Naive B cell (primary cell): Measurements from ENCODE around the gene THBD. TPM values are rescaled to one million over a fixed set of nuclear protein-coding genes. Genes with fewer than 3 reads are reported as not detected.
A peak's percentile ranks its signal among the peaks of the same experiment; 100 is the strongest.

Source experiments
- ATAC-seq, 2 donors: fragments of 150-1000 bp; cut with Tn5 transposase; 2 replicates each; pipeline ENCODE4 v1.10.0; 2021; ENCODE audit warnings: low read depth in 2 of 2, mild to moderate bottlenecking in 2 of 2, moderate library complexity in 2 of 2
- DNase-seq: peaks from one replicate; pipeline ENCODE4 v3.0.0; 2022
- H3K27ac Mint-ChIP-seq, 6 donors: one replicate each; pipeline ENCODE4 v1.8.0; 2020 to 2022; ENCODE audit warnings: mild to moderate bottlenecking in 6 of 6, mixed read lengths in 6 of 6, moderate library complexity in 5 of 6, inconsistent platforms in 2 of 6
- H3K27me3 Mint-ChIP-seq, 3 donors: one replicate each; pipeline ENCODE4 v1.8.0; 2021 to 2022; ENCODE audit warnings: mixed read lengths in 3 of 3, mild to moderate bottlenecking in 1 of 3
- H3K36me3 Mint-ChIP-seq, 2 donors: one replicate each; pipeline ENCODE4 v1.8.0; 2020 to 2022; ENCODE audit warnings: mixed read lengths in 2 of 2, inconsistent platforms in 1 of 2, mild to moderate bottlenecking in 1 of 2
- H3K4me1 Mint-ChIP-seq, 3 donors: one replicate each; pipeline ENCODE4 v1.8.0; 2020 to 2022; ENCODE audit warnings: mixed read lengths in 3 of 3, inconsistent platforms in 1 of 3, mild to moderate bottlenecking in 1 of 3, moderate library complexity in 1 of 3
- H3K4me3 Mint-ChIP-seq, 8 donors: one replicate each; pipeline ENCODE4 v1.8.0; 2020 to 2022; ENCODE audit warnings: mild to moderate bottlenecking in 8 of 8, mixed read lengths in 8 of 8, moderate library complexity in 8 of 8, inconsistent platforms in 2 of 8
- H3K9me3 Mint-ChIP-seq, 7 donors: one replicate each; pipeline ENCODE4 v1.8.0; 2020 to 2022; ENCODE audit warnings: mixed read lengths in 7 of 7, mild to moderate bottlenecking in 5 of 7, inconsistent platforms in 2 of 7, moderate library complexity in 1 of 7
- polyA plus RNA-seq, 6 donors: library from polyadenylated mRNA; unstranded; fragments of 300-500 nt; fragmentation: Illumina TruSeq; gene quantifications; one replicate each; pipeline ENCODE4 v1.2.3, GENCODE V29; 2021; ENCODE audit warnings: low read depth in 6 of 6

THBD gene
- polyA plus RNA-seq, 6 donors from 2014 or later, result 0.19 TPM; not detected in 5

- Mint-ChIP-seq H3K27me3 (peaks cover 5 to 33% (median 16%) of the 10 kb centered on the region in 3 donors), H3K9me3 (peaks cover 0 to 1% (median 0%) of the 10 kb centered on the region in 7 donors), H3K27ac (no peak overlapping the region), H3K36me3 (no peaks in the 10 kb centered on the region), H3K4me3 (no peak overlapping the region), H3K4me1 (peaks cover 7 to 18% (median 16%) of the 10 kb centered on the region in 3 donors)
- no peak for DNase-seq
- ATAC-seq, result no peak
Measured at GRCh38 chr20:23090878-23091277, 41.4 kb upstream of the THBD start.

- no peak for ATAC-seq
- Mint-ChIP-seq H3K4me3 (no peak overlapping the region), H3K9me3 (peaks cover 0 to 1% (median 0%) of the 10 kb centered on the region in 7 donors), H3K27ac (no peak overlapping the region), H3K36me3 (no peaks in the 10 kb centered on the region), H3K27me3 (peaks cover 5 to 27% (median 16%) of the 10 kb centered on the region in 3 donors), H3K4me1 (peaks cover 7 to 18% (median 16%) of the 10 kb centered on the region in 3 donors)
- no peak for DNase-seq
Measured at GRCh38 chr20:23090147-23090546, 40.7 kb upstream of the THBD start.

GRCh38 chr20:23088866-23089265, 39.4 kb upstream of the THBD start:
- Mint-ChIP-seq H3K27me3 (peaks cover 5 to 18% (median 16%) of the 10 kb centered on the region in 3 donors), H3K4me3 (no peak overlapping the region)

GRCh38 chr20:23087587-23088251, 38.2 kb upstream of the THBD start:
- Mint-ChIP-seq H3K36me3 (no peaks in the 10 kb centered on the region), H3K9me3 (peaks cover 0 to 1% (median 0%) of the 10 kb centered on the region in 7 donors), H3K4me3 (peak overlapping the region in 1 of 8 donors; percentile 64), H3K27ac (no peak overlapping the region), H3K27me3 (peaks cover 0 to 16% (median 11%) of the 10 kb centered on the region in 3 donors), H3K4me1 (peaks cover 7 to 18% (median 16%) of the 10 kb centered on the region in 3 donors)
- DNase-seq (no peak), ATAC-seq (no peak)

More at GRCh38 chr20:23088866-23089265, 39.4 kb upstream of the THBD start:
- Mint-ChIP-seq H3K36me3 (no peaks in the 10 kb centered on the region), H3K9me3 (peaks cover 0 to 1% (median 0%) of the 10 kb centered on the region in 7 donors), H3K4me1 (peaks cover 7 to 18% (median 16%) of the 10 kb centered on the region in 3 donors), H3K27ac (no peak overlapping the region)
- ATAC-seq, result no peak
- DNase-seq, result no peak

GRCh38 chr20:23086931-23087411, 37.5 kb upstream of the THBD start:
- Mint-ChIP-seq H3K27me3 (peaks cover 0 to 16% (median 11%) of the 10 kb centered on the region in 3 donors), H3K4me3 (no peak overlapping the region), H3K27ac (no peak overlapping the region), H3K36me3 (no peaks in the 10 kb centered on the region), H3K4me1 (peaks cover 7 to 18% (median 16%) of the 10 kb centered on the region in 3 donors), H3K9me3 (peaks cover 0 to 1% (median 0%) of the 10 kb centered on the region in 7 donors)
- DNase-seq (no peak), ATAC-seq (no peak)

GRCh38 chr20:23086056-23086566, 36.6 kb upstream of the THBD start, which contains the start of gene CD93:
TSS of gene CD93 (minus strand) at chr20:23086324. CDS start at chr20:23086192, 132 bp downstream.
- peaks cover 0 to 16% (median 11%) of the 10 kb centered on the region in 3 donors for H3K27me3 Mint-ChIP-seq

GRCh38 chr20:23085436-23086055, 36.1 kb upstream of the THBD start:
- DNase-seq, result no peak
- peaks cover 7 to 18% (median 16%) of the 10 kb centered on the region in 3 donors for H3K4me1 Mint-ChIP-seq
- no peak for ATAC-seq
- H3K27me3 Mint-ChIP-seq, result peaks cover 0 to 16% (median 11%) of the 10 kb centered on the region in 3 donors
- H3K27ac Mint-ChIP-seq, result no peak overlapping the region
- peaks cover 0 to 1% (median 0%) of the 10 kb centered on the region in 7 donors for H3K9me3 Mint-ChIP-seq
- H3K4me3 Mint-ChIP-seq, result no peak overlapping the region
- no peaks in the 10 kb centered on the region for H3K36me3 Mint-ChIP-seq

More at GRCh38 chr20:23086056-23086566, 36.6 kb upstream of the THBD start, which contains the start of gene CD93:
- no peak for ATAC-seq
- peaks cover 0 to 1% (median 0%) of the 10 kb centered on the region in 7 donors for H3K9me3 Mint-ChIP-seq
- DNase-seq, result no peak
- H3K27ac Mint-ChIP-seq, result no peak within 1 kb of the TSS
- H3K36me3 Mint-ChIP-seq, result no peaks in the 10 kb centered on the region
- peak within 1 kb of the TSS in 1 of 8 donors; percentile 52 for H3K4me3 Mint-ChIP-seq
- peaks cover 7 to 18% (median 16%) of the 10 kb centered on the region in 3 donors for H3K4me1 Mint-ChIP-seq

GRCh38 chr20:23084845-23085365, 35.4 kb upstream of the THBD start:
- H3K27ac Mint-ChIP-seq, result no peak overlapping the region
- H3K4me3 Mint-ChIP-seq, result no peak overlapping the region

GRCh38 chr20:23084282-23084844, 34.9 kb upstream of the THBD start:
- H3K9me3 Mint-ChIP-seq, result peaks cover 0 to 1% (median 0%) of the 10 kb centered on the region in 7 donors
- H3K27me3 Mint-ChIP-seq, result peaks cover 0 to 16% (median 11%) of the 10 kb centered on the region in 3 donors
- ATAC-seq (no peak), DNase-seq (no peak)
- no peaks in the 10 kb centered on the region for H3K36me3 Mint-ChIP-seq
- no peak overlapping the region for H3K4me3 Mint-ChIP-seq
- peaks cover 7 to 18% (median 16%) of the 10 kb centered on the region in 3 donors for H3K4me1 Mint-ChIP-seq
- no peak overlapping the region for H3K27ac Mint-ChIP-seq

More at GRCh38 chr20:23084845-23085365, 35.4 kb upstream of the THBD start:
- ATAC-seq (no peak), DNase-seq (no peak)
- Mint-ChIP-seq H3K9me3 (peaks cover 0 to 1% (median 0%) of the 10 kb centered on the region in 7 donors), H3K27me3 (peaks cover 0 to 16% (median 11%) of the 10 kb centered on the region in 3 donors), H3K4me1 (peaks cover 7 to 18% (median 16%) of the 10 kb centered on the region in 3 donors), H3K36me3 (no peaks in the 10 kb centered on the region)

- DNase-seq (no peak), ATAC-seq (no peak)
- H3K4me1 Mint-ChIP-seq, result peaks cover 7 to 18% (median 16%) of the 10 kb centered on the region in 3 donors
- no peak overlapping the region for H3K4me3 Mint-ChIP-seq
- H3K9me3 Mint-ChIP-seq, result peaks cover 0 to 1% (median 0%) of the 10 kb centered on the region in 7 donors
- H3K27me3 Mint-ChIP-seq, result peaks cover 0 to 13% (median 9%) of the 10 kb centered on the region in 3 donors
- H3K27ac Mint-ChIP-seq, result no peak overlapping the region
- no peaks in the 10 kb centered on the region for H3K36me3 Mint-ChIP-seq
Measured at GRCh38 chr20:23083553-23084220, 34.2 kb upstream of the THBD start.

GRCh38 chr20:23082846-23083552, 33.5 kb upstream of the THBD start:
- Mint-ChIP-seq H3K27ac (no peak overlapping the region), H3K36me3 (no peaks in the 10 kb centered on the region), H3K9me3 (peaks cover 0 to 1% (median 0%) of the 10 kb centered on the region in 7 donors), H3K4me3 (no peak overlapping the region), H3K27me3 (peaks cover 0 to 11% (median 5%) of the 10 kb centered on the region in 3 donors), H3K4me1 (peaks cover 4 to 18% (median 13%) of the 10 kb centered on the region in 3 donors)
- DNase-seq, result no peak
- no peak for ATAC-seq

GRCh38 chr20:23081263-23081819, 31.9 kb upstream of the THBD start:
- DNase-seq (no peak), ATAC-seq (no peak)
- Mint-ChIP-seq H3K27ac (no peak overlapping the region), H3K36me3 (no peaks in the 10 kb centered on the region), H3K4me1 (peaks cover 0 to 2% (median 2%) of the 10 kb centered on the region in 3 donors), H3K4me3 (no peak overlapping the region), H3K9me3 (peaks cover 0 to 5% (median 0%) of the 10 kb centered on the region in 7 donors), H3K27me3 (peaks cover 0 to 13% (median 0%) of the 10 kb centered on the region in 3 donors)
